Panc1 (cell line): Measurements from ENCODE around the gene TMTC1.

ENCODE experiments used
- CTCF ChIP-seq: fragments of 450-650 bp; IDR thresholded peaks from 2 replicates; pipeline ENCODE4 v1.5.1; 2017; ENCODE audit warnings: mild to moderate bottlenecking
- POLR2AphosphoS5 ChIP-seq: IDR thresholded peaks from 2 replicates; pipeline ENCODE4 v1.6.1; 2012; ENCODE audit warnings: mild to moderate bottlenecking, low read depth, low read length, moderate library complexity
- SIN3A ChIP-seq: IDR thresholded peaks from 2 replicates; pipeline ENCODE4 v1.6.1; 2012; ENCODE audit warnings: low read depth, mild to moderate bottlenecking, low read length, moderate library complexity, borderline replicate concordance; ENCODE audit not compliant: insufficient read depth
- TCF7L2 ChIP-seq: IDR thresholded peaks from 2 replicates; pipeline ENCODE4 v1.6.1; 2011; ENCODE audit warnings: mild to moderate bottlenecking, low read depth, low read length, inconsistent platforms
- TF ChIP-seq, protein P1 (sequence below), 2 experiments: IDR thresholded peaks; 2 replicates each; pipeline ENCODE4 v1.6.1; 2011 to 2012; ENCODE audit warnings: low read depth in 2 of 2, control low read depth in 1 of 2, low read length in 1 of 2, mild to moderate bottlenecking in 1 of 2, moderate library complexity in 1 of 2; ENCODE audit not compliant: insufficient read depth in 1 of 2

- no peak for TF ChIP-seq CTCF
- TF ChIP-seq POLR2AphosphoS5, result no peak
- TF ChIP-seq, protein P1, sequence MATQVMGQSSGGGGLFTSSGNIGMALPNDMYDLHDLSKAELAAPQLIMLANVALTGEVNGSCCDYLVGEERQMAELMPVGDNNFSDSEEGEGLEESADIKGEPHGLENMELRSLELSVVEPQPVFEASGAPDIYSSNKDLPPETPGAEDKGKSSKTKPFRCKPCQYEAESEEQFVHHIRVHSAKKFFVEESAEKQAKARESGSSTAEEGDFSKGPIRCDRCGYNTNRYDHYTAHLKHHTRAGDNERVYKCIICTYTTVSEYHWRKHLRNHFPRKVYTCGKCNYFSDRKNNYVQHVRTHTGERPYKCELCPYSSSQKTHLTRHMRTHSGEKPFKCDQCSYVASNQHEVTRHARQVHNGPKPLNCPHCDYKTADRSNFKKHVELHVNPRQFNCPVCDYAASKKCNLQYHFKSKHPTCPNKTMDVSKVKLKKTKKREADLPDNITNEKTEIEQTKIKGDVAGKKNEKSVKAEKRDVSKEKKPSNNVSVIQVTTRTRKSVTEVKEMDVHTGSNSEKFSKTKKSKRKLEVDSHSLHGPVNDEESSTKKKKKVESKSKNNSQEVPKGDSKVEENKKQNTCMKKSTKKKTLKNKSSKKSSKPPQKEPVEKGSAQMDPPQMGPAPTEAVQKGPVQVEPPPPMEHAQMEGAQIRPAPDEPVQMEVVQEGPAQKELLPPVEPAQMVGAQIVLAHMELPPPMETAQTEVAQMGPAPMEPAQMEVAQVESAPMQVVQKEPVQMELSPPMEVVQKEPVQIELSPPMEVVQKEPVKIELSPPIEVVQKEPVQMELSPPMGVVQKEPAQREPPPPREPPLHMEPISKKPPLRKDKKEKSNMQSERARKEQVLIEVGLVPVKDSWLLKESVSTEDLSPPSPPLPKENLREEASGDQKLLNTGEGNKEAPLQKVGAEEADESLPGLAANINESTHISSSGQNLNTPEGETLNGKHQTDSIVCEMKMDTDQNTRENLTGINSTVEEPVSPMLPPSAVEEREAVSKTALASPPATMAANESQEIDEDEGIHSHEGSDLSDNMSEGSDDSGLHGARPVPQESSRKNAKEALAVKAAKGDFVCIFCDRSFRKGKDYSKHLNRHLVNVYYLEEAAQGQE (IDR thresholded peaks at IDR 0.05; ENCODE audit: insufficient read depth in 1 of 2, low read depth in 2 of 2, low read length in 1 of 2), result no peak
- TF ChIP-seq TCF7L2, result no peak
- no peak for TF ChIP-seq SIN3A
These were observed 88.7 kb downstream of the TMTC1 start for GRCh38 chr12:29695026-29695425.
